A673 (cell line): ENCODE results near the gene HDAC2.

ENCODE experiments used
- CTCF ChIP-seq: fragments of 300-800, 200-600 bp; sonication (generic); conservative IDR thresholded peaks from 2 replicates; pipeline ENCODE4 v1.5.1; 2017; ENCODE audit warnings: low read depth, mild to moderate bottlenecking, antibody characterized with exemption, low read length, moderate library complexity, mixed read lengths
- EZH2 ChIP-seq: fragments of 200-600 bp; sonication (generic); IDR thresholded peaks from 2 replicates; pipeline ENCODE4 v1.6.1; 2017; ENCODE audit warnings: borderline replicate concordance, low read depth, mild to moderate bottlenecking, mixed read lengths, antibody characterized with exemption, low read length; ENCODE audit not compliant: poor library complexity, severe bottlenecking

GRCh38 chr6:113944701-113945100 lies 26.2 kb downstream of the HDAC2 start:
- TF ChIP-seq CTCF (no peak), EZH2 (no peak)
